GM21367 (cell line): ENCODE results near the gene SLC43A1.
A peak's percentile ranks its signal among the peaks of the same experiment; 100 is the strongest.

Experiments
- ATAC-seq: cut with Tn5 transposase; IDR thresholded peaks from one replicate; pipeline ENCODE4 v1.9.1; 2021; ENCODE audit not compliant: unreplicated experiment

SLC43A1 gene

DNA sequence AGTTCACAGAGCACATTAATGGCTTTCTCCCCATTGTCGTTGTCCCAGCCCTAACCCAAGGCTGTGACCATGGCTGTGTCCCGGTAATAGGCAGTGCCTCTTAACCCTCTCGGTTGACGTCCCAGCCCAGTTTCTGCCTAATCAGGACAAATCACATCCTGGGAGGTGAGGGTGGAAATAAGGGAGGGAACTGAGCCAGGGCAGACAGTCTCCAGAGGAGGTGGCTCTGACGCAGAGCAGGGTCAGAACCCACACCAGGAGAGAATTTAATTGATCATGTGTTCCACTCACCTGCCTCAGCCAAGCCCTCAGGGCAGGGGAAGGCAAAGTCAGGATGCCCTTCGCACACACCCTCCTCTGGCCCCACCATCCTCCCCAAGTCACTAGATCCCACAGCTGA, 17.0 kb downstream of the SLC43A1 start:
- no peak for ATAC-seq

DNA sequence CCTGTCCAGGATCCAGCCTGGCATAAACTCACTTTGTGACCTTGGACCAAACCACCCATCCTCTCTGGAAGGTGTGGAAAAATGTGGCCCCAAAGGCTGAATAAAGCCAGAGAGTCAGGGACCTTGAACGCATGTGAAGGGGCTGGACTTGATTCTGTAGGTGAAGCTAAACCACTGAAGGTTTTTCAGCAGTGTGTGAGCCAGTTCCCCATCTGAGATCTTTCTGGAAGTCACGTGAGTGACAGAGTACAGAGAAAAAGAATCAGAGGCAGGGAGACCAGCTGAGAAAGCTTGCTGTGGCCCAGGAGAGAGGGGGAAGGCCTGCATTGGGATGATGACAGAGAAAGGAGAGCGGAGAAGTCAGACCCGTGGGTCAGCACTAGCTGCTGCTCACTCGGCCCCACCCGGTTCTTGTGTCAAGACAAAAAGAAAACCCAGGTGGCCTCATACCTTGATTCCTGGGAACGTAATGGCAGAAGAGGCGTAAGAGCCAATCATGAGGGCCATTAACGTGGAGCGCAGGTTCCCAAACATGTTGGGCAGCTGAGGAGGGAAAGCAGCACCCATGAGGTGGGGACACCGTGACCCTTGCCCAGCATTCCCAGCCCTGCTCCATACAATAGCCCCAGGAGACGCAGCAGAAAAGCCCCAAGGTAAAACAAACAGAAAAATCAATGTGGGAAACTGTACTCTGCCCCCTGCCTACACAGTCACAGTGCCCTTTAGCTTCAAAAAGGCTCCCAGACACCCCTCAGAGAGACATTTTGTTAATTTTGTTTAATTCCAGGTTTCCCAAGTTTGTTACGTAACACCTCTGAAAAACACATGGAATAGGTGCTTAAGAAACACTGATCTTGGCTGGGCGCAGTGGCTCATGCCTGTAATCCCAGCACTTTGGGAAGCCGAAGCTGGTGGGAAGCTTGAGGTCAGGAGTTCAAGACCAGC, 17.9 kb downstream of the SLC43A1 start:
- no peak for ATAC-seq

DNA sequence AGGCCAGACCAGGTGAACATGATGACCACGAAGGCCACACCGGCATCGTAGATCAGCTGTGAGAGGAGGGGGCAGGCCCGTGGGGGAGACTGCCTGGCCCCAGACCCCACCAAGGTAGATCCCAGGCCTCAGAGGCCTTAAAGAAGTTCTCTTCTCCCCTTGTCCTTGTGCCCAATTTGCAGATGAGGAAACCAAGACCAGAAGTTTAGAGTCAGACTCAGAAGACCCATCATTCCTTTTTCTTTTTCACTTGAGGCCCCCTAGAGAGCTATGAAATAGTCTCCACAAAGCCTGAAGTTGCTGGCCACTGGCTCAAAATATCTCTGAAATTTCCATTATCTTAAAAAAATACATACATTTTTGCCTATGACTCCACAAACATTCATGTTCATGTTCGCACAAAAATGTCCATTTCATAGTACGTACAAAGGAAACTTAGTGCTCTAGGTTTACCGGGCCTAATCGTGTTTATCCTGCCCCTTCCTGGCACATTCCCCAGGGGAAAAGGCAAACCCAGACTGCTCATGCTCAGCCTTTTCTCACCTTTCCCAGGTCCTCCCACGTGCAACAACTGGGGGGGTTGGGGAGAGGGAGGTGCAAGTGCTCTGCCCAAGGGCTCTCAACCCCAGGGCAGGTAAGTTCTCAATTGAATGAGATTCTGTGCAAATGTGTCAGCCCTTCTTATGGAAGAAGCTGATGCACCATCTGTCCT, 19.2 kb downstream of the SLC43A1 start:
- ATAC-seq, result no peak

DNA sequence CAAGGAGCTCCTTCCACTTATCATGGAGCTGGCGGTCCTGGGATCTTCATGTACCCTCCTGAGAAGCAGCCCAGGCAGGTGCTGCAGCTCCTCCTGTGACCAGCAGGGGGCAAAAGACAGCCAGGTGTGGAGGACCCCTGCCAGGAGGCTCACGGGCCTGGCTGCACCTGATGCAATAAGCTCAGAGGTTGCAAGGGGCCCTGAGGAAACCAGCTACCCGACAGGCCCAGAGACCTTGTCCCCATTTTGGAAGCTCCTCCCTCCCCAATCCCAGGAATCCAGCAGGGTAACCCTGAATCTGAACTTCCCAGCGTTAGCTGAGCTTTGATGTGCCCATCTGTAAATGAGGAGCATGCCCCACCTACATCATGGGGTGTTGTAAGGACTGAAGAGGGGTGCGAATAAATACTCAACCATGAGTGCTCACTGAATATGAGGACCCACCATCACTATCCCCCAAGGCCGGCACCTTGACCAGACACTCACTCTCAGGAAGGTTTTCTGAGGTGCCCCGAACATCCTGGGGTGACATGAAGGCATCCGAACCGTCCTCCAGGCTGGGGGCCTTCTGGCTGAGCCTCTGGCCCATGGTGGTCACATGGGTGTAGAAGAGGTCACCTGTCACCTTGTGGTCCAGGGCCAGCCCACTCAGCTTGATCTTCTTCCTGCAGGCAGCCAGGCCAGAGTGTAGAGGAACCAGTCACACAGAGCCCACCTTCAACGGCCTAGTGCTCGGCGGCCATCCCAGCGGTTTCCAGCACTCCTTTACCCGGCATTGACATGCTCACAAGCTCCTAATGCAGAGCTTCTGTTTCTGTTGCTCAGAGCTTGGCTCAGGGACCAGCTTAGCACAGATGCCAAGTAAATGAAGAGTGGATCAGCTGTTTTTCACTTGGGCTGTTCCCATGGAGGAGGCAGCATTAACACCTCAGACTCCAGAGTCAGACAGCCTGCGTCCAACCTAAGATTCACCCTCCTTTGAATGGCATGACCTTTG, 21.7 kb downstream of the SLC43A1 start:
- peak; percentile 85 for ATAC-seq

DNA sequence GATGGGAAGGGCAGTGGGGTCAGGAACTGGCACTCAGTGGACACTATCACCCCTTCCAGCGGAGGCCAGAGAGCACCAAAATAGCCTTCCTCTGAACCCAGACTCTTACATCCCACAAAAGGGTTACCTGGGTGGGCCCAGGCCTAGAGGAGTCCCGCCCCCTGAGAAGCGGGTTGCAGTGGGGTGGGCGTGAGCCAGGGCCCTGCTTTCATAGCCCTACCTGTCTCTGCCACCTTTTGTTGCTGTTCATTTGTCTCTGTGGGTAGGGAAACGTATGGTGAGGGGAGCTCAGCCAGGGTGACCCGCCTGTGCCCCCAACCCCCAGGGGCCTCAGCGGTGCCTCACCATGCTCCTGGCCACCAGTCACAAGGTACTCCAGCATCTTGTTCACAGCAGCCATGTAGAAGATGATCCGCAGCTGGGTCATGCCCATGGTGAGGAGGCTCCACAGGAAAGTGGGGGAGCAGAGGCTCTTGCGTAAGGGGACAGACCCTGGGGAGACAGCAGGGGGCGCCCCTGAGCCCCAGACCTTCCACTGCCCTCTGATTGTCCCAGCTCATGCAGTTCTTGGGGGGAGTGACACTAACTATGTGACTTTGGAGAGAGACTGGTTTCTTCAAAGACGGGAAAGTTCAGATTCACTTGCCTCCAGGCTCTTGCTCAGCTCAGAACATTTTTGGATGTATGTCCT, 24.0 kb downstream of the SLC43A1 start:
- ATAC-seq, result no peak

DNA sequence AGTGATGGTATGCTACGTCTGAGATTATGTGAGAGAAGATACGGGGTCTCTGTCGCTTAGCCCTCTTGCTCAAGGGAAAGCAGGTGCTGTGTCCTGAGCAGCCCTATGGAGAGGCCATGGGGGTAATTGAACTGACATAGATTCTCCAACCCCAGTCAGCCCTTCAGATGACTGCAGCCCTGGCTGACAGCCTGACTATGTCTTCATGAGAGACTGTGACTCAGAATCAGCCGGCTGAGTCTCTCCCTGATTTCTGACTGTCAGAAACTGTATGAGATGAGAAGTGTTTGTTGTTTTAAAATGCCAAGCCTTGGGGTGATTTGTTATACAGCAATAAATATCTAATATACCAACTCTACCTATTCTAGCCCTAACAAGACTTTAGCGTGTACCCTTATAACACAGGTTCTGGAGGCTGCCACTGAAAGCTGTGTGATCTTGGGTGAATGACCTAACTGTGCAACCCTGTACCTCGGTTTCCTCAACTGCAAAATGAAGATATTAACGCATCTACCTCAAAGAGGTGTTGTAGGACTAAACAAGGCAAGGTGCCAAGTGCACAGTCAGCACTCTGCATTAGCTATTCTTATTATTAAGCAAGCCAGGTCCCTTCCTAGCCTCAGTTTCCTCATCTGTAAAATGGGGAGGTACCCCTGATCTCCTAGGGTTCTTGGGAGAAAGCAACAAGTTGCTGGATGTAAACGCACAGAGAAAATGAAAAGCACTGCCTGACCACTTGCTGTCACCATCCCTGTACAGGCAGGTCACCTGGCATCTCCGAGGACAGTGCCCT, 24.9 kb downstream of the SLC43A1 start:
- ATAC-seq, result no peak

DNA sequence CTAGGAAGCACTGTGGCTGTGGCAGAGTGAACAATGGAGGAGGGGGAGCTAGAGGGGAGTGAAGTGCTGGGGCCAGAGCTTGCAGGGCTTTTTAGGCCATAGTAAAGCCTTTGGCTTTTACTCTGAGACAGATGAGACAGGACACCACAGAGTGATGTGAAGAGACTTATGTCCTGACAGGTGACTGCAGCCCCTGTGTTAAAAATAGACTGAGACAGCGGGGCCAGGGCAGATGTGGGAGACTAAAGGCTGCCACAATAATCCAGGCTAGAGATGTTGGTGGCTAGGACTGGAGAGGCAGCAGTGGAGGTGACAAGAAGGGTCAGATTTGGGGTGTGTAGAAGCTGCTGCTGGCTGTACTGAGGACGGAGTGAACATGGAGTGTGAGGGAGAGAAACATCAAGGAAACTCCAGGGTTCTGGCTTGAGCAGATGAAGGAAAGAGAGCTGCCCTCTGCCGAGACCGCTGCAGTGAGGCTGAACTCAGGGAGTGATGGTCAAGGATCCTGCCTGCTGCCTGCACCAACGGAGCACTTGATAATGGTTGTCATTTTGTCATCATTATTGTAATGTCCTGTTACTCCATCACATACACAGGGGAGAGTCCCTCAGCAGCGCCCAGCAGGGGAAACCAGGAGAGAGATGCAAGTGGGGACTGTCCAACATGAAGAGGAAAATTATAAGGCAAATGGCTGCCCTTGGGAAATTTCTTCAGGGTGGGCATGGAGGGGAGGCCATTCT, 27.4 kb downstream of the SLC43A1 start:
- no peak for ATAC-seq

DNA sequence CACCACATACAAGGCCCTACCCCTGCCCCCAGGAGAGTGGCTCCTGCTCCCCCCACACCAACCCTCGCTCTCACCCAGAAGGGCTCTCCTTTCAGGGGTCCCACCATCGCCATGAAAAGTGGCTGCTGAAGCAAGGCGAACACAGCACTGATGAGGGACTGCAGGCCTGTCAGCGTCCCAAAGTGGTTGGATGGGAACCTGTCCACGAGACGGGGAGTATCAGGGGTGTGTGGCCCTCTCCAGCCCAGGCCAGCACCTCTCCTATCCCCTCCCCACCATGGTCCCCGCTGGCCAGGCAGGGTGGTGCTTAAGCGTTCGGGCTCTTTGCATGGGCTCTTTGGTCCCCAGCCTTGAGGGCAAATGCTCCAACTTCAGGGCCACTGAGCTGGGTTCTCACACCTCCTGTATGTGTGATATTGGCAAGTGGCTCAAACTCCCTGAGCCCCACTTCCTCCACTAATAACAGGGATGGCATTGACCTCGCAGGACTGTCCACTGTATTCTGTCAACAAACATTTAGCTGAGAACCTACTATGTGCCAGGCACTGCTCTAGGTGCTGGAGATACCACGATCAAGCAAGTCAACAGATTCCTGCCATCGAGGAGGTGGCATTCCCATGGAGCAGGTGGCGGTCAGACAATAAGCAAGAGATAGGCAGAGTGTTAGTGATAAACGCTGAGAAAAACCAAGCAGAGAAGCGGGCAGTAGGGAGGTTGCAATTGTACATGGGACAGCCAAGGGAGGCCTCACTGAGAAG, 28.3 kb downstream of the SLC43A1 start:
- no peak for ATAC-seq

DNA sequence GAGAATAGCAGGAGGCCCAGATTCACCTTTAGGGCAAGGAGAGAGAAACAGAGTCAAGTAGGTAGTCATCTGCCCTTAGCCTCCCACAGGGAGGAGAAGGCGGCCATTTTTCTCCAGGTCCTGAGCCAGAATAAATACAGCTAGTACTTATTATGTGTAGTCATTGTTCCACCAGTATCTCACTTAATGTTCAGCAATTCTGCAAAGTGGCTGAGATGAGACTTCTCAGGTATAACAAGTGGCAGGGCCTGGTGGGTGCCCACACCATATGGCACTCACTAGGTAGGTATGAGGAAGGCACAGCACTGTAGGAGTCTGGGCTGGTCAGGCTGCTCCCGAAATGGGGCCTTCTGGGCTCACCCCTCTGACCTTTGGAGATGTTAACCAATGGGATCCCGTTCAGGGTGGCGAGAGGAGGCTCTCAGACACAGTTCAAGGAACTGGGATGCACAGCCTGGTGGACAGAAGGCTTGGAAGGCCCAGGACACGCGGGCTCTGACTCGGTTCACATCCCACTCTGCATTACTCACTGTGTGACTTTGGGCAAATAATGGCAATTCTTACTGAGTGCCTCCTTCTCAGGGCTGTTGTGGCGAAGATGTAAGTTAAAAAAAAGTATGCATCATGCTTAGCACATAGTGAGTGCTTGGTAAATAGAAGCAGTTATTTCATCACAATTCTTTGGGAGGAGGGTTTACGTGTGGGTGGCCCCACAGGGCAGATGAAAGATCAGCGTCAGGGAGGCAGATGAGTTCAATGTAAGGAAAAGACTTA, 30.1 kb downstream of the SLC43A1 start:
- no peak for ATAC-seq

DNA sequence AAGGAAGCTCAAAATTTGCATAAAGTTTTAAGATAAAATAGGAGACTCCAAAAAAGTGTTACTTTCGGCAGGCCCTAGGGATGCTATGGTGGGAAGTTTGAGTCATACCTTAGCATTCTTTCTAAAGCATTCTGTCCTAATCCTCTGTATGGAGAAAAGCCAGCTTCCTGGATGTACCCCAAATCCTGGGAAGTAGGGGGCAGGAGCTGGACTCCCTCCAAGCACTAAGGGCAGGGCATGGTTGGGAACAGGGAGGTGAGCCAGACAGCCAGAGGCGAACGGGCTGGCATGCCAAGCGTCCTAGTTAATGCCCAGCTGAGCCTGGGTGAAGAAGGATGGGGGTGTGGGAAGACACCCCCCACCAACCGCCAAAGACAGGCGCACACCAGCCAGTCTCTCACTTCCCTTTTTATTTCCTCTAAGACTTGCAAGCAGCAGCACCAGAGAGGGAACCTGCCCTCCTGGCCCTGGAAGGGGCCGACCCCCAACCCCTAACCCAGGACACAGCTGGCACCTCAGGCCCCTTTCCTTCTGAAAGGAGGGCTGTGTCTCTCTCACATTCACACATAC, 31.3 kb downstream of the SLC43A1 start:
- ATAC-seq, result peak; percentile 44

DNA sequence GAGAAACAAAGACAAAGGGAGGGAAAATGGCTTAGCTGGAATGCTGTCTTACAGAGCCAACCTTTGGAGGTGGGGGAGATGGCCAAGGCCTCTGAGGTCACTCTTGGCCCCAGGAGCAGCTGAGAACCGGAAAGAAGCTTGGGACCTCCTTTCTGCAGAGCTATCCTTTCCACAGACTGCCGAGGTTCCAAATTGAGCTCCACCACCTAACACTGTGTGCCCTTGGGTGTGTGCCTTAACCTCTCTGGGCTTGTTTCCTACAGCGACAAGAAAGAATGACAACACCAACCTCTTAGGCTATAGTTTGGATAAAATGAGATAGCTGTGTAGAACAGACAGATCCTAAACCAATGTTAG, 32.0 kb downstream of the SLC43A1 start:
- no peak for ATAC-seq

DNA sequence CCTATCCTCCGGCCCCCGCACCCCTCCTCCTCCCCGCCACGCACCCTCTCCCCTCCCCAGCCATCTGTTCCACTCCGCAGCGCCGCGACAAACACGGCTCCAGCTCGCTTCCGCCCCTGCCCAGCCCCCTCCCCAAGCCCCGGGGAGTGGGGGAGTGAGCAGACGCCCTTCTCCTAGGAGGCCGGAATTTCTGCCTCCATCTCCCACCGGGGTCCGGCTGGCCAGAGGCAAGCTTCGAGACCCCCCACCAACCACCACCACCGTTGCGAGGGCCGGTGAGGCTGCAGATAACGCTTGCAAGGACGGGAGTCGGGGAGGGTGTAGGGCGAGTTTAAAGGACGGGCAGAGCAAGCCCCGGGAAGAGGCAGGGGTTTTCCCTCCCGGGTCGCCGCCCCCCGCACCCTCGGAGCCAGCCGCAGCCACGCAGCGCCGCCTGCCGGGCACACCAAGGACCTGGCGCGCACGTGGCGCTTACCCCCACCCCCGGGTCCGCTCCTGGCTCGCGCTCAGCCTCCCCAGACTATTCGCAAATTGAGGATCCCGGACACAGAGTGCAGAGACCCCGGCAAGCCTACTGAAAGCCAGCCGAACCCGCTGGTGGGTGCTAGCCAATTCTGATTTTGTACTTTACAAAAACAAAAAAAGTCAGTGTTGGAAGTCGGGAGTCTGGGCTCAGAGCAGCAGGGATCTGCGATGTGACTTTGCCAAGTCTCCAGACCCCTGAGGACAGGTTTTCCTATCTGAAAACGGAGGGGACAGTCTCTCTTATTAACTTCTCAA, 32.5 kb downstream of the SLC43A1 start:
- no peak for ATAC-seq

DNA sequence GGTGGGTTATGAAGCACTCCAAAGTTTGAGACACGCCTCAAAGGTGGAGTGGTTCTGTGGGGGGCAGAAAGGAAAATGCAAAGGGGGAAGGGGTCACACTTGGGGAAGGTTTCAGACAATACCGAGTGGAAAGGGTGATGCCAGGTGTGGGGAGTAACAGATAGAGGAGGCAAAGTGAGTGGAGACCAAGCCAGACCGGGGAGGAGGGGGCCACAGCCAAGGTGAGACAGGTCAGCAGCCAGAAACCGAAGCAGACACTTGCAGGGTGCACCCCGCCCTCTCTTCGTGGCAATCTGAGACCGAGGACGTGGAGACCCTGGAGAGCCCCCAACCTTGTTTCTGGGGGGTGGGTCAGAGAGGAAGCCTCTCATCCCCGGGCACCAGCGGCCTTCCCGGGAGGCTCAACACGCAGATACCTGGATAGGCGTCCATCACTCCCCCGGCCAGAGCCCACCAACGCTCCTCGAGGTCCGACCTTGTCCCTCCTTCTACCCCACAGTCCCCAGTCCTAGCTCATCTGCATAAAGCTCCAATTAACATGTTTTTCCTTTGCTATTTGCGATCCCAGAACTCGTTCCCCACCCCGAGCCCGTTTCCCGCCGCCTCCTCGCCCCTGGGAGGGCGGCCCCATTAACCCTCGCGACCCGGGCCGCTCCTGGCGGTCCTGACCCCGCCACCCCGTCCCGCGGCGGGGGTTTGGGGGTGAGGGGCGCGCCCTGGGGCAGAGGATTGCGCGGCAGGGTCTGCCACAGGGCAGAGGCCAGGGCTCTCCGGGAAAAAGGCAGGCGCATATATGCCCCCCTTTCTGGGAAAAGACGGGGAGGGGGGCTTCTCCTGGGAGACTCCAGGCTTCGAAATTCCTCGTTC, 33.4 kb downstream of the SLC43A1 start:
- ATAC-seq, result no peak

DNA sequence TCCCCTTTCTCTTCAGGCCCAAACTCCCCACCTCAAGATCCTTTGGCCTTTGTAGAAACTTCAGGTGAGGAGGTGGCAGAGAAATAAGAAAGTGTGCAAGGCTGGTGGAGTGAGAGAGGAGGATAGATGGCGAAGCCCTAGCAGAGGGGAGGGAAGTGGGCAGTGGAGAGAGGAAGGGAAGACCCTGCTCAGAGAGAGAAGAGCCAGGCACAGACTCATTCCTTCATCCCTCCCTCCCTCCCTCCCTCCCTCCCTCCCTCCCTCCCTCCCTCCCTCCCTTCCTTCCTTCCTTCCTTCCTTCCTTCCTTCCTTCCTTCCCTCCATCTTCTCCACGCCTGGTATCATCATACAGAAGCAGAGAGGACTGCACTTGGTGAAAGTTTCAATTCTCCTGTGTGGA, 34.2 kb downstream of the SLC43A1 start:
- no peak for ATAC-seq

DNA sequence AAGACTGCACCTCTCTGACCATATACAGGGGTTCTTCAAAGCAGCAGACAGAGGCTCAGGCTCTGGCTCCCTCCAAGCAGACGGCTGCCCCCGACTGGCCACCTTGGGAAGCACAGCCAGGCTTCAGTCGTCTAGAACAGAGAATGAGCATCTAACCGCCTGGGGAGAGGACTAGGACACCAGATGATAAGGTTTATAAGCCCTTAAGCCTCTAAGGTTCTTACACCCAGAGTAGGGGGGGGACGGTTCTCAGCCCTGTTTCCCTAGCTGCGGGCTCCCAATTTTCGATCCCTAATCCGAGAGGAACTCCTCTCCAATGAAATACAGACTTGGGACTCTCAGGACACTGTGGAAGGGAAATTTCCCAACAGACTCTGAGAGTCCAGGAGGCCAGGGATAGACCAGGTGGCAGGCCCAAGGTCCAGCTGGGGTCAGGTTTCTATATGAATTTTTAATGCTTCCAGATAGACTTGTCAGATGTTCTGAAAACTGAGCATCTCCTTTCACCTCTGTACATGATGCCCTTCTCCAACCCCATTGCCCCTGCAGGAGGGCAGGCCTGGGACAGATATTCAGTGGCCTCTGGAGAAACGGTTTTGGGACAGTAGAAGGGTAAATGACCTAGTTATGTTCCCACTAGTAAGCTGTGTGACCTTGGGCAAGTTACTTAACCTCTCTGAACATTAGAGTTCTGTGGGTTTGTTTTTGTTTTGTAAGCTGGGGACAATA, 34.9 kb downstream of the SLC43A1 start:
- peak; percentile 44 for ATAC-seq
